Skin of body (tissue), 2 donors: ENCODE results near the gene SLC35F3. TPM values are rescaled to one million over a fixed set of nuclear protein-coding genes. Genes with fewer than 3 reads are reported as not detected.

Source experiments
- DNase-seq: peaks from one replicate; lab custom pipeline; 2025; lab: John Stamatoyannopoulos, UW
- total RNA-seq: library from RNA; depleted of rRNA; stranded (reverse); fragments of >200 nt; gene quantifications from one replicate; pipeline ENCODE4 v1.2.3, GENCODE V29; 2014

SLC35F3 gene
- total RNA-seq, 1 donor from 2014 or later, result 0.79 TPM

DNA sequence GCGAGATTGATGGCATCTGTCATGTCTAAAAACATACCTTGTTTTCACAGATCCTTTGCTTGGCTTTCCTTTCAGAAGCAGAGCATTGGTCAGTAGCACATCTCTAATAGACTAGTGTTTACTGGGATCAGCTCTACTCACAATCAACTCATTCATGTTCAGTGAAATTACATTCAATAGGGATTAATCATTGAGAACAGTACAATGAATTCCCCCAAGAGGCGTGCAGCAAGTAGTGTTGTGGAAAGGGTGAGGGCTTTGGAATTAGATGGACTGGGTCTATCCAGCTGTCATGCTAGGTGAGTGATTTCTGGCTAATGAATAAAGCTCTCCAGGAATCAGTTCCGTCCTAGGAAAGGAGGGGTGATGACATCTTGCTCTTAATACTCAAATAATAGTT lies 313.6 kb downstream of the SLC35F3 start:
- DNase-seq, result no peak

DNA sequence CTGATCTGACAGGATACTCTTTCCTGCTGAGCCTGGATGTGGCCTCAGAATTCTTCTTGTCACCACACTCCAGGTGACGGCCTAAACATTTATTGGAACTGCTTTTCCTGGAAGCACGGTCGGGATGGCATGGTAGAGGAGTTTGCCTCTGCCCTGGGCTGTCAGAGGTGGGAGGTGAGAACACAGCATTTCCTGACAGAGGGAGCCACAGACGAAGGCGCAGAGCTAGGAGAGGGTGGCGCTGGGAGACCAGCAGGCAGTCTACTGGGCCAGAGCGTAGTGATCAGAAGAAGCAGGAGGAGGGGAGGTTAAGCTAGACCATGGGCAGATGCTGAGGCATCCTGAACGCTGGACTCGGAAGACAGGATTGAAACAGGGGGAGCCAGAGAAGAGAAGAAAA lies 315.2 kb downstream of the SLC35F3 start:
- DNase-seq, result no peak

DNA sequence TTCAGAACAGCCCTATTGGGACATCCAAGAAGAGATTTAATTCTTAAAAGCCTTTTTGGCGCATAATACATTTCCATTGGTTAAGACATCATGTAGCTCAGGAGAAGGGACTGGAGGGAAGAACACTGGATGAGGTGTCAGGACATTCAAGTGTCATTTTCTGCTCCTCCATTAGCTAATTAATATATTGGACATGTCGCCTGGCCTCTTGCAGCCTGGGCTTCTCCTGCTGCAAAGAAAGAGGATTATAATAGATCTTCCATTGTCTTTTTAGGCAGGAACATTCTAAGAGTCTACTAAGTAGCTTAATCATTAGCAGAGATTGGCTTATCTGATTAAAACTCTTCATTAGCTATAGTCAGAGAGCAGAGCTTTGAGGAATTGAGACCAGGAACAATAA lies 317.1 kb downstream of the SLC35F3 start:
- no peak for DNase-seq

DNA sequence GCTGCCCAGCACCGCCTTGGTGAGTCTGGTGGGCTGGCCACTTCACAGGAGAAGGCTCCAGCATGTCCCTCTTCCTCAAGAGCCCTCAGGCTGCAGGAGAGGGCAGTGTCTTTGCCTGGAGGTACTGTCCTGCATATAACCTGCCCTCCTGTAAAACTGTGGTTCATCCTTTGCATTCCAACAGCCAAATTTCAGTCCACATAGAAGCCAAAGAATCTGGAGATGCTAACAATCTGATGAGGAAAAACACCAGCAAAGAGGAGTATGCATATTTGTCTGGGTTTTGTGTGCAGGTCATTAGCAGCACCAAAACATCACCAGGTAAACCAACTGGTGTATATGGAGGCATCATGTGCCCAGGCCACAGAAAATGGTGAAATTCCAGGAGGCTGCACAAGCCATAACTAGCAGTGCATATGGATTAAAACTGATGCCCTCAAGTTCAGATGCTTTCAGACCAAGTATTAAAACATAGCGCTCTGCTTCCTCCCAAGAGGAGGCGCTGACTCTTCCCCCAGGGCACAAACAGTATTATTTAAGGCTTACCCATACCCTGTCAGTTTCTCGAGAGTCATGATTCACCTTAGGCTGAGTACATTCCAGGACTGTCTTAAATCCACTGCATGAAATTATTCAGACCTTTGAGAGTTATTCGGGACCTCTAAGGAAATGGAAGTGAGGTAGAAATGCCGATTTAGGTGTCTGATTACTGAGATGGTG lies 318.2 kb downstream of the SLC35F3 start:
- DNase-seq, result no peak

DNA sequence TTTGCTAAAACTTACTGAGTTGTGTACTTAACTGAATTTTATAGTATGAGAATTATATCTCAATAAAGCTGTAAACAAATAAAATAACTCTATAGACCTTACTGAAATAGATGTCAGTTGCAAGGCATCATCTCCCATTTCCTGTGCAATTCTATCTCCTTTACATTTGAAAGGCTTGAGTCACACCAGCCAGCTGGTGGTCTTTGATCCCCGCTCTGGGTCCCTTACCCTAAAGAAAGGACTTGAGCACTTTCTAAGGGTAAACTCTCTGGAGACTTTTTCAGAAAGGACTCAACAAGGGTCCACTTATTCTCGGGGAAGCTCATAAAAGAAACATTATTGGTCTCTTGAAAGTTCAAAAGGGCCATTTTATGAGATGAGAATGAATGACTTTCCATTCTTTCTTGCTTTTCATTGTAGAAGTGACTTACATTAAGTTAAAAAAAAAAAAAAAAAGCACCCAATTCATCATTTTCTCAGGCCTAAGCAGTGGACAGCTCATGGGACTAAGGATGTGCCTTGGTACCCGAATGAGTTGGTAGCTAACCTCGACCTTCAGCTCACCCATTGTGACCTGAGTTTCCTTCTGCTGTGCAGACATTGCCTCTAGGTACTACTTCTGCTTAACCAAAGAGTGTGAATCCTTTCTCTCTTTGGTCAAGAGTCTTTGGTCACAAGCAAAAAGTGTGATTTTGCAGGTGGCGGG lies 321.8 kb downstream of the SLC35F3 start:
- no peak for DNase-seq

DNA sequence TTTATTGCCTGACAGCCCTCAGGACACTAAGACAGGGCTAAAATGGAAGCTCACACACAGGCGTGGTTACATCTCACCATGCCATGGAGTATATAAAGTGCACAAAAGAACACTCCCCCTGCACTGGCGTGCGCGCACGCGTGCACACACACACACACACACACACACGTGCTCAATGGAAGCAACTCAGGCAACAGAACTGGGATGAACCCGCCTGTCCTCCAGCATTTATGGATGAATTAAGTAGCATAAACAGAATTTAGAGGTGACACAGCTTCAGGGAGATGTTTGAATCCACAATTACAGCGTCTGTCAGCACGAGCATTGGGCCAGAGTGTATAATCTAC lies 322.3 kb downstream of the SLC35F3 start:
- no peak for DNase-seq

DNA sequence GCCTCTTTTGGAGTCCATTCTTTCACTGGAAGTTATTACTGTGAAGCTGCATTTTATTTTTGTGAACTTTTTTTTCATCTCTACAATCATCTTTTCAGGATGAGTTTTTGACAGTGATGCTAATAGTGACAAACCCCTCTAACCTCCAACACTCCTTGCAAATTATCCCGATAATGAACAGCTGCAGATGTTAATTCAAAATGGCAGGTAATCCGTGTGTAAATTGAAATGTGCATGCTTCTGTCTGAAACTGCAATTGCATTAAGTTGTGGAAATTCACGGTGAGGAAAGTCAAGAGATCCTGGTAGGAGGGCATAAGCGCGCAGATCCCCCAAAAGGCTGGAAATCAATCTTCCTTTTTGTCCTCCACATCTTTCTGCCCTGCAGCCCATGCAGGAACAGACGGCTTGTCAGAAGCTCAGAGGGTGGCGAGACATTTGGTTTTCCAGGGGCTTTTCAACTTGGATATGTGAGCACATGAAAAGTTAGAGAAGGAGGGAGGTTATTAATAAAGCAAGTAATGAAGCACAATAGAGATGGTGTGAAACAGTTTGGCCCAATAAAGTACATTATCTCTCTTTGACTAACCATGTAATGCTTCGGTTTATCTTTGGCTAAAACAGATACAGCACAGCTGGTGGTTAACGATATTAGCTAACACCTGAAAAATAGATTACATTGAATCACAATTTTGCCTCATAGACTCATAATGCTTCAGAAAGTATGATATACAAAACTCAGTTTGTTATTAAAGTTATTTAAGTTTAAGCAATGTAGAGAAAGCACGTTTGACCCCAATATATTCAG lies 325.3 kb downstream of the SLC35F3 start:
- no peak for DNase-seq

DNA sequence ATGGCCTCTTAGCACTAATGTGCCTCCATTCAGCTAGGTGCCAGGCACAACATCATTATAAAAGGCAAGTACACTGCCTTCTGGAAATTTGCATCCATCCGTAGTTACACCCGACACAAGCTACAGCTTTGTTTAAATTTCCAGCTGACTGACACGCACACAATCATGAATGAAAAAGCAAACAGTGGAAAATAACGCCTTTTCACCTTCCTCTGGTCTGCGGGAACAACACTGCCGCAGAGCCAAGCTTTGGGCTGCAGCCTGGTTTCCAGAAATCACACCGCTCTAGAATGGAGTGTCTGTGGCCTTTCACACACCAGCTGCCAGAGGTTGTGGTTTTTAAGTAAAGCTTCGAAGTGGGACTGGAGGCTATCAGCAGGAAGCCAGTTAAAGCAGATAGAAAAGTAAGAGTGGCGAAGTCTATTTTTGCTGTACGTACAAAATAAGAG lies 326.0 kb downstream of the SLC35F3 start:
- DNase-seq, result no peak

DNA sequence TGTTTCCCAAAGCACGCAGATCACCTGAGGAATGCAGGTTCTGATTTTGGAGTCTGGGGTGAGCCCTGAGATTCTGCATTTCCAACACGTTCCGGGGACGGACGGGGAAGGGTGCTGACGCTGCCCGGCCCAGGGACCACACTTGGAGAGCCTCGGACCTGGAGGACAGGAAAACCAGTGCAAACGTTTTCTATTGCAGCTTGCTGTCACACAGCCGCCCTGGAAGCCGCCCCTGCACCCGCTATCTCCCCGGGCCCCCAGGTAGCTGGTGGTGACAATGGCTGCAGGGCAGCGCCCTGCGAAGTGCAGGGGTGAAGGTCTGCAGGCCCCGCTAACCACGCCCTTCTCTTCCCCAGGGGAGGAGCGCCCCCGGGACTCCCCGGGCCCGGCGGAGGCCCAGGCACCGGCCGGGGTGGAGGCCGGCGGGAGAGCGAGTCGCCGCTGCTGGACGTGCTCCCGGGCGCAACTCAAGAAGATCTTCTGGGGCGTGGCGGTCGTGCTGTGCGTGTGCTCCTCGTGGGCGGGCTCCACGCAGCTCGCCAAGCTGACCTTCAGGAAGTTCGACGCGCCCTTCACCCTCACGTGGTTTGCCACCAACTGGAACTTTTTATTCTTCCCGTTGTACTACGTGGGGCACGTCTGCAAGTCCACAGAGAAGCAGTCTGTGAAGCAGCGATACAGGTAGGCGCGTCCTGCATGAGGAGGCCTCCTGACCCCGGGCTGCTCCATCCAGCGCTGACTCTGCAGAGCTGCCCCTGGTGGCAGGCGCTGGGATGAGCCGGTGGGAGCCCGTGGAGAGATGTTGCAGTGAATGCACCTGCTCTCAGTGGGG lies 326.8 kb downstream of the SLC35F3 start:
- DNase-seq, result no peak

DNA sequence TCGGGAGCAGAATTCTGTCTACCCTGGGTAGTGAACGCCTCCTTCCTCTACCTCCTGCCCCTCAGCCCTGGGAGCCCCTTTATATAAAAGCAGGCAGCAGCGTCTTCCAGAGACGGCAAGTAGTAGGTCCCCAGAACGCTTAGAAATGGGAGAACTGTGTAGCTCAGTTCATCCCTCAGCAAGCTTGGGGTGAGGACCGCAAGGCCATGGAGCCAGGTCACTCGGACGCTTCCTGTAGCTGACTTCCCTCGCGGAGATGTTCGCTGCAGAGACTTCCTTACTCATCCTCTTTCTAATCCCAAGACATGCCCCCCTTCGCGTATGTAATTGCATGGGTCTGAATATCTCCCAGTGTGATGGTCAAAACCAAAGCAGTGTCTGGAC lies 327.4 kb downstream of the SLC35F3 start:
- no peak for DNase-seq

DNA sequence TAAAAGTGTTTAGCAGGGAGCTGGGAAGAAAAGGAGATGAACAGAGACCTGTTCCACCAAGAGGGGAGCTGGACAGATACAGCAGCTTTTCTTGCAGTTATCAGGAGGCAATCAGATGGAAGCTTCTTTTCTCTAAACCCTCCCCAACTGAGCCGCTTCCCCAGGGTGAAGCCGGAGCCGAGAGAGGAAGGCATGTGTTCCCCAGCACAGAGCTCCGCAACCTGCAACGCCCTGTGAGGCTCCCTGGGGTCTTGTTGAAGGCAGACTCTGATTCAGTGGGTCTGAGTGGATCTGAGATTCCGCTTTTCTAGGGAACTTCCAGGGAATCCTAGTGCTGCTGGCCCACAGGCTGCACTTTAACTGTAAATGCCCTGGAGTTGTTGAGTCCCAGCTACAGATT lies 329.7 kb downstream of the SLC35F3 start:
- DNase-seq, result no peak

DNA sequence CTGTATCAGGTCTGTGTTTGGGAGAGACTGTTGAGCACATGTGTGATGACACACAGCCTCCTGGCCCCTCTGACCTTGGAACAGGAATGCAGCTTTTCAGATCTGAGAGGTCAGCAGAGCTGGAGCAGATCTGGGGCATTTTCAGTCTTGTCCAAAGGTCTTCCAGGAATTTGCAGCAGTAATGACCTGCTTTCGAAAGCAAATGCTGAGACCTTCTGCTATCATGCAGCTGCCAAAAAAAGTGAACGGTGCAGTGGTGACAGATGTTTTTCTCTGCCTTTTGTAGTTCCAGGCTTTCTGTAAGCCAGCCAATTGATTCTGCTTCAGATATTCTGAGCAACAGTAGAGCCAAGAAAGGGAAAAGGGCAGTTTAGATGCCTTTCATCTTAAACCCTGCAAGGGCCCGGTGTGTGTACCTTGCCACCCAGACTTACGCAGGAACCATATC lies 331.0 kb downstream of the SLC35F3 start:
- DNase-seq, result no peak

DNA sequence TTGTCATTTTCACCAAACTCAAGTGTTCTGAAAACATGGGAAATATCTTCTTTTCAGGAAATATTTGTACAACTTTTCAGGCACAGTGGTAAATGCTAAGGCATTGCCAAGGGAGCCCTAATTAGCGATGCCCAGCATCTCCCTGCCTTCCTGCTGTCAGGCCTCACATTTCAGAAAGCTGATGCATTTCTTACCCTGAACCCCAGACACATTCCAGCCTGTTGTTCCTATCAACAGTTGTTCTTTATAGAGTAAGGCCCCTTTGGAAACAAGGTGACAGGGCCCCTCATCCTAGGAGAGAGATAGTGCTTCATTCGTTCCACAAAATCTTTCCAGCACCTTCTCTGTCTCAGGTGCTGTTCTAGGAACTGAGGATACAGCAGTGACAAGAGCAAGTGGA lies 332.9 kb downstream of the SLC35F3 start:
- no peak for DNase-seq

DNA sequence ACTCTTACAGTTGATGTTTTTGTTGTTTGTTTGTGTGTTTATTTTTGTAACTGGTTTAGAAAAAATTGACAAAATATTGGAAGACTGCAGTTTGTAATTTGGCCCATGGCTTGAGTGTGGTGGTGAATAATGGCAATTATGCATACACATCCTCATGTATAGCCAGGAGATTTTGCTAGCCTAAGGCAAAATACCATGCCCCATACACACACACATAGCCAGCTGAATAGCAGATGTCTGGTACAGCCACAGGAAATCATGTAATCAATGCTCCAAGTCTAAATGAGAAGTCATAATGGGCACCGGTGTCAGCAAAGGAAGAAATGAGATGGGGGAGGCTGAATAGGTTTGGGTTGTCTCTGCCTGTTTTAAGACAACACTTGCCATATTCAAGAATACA lies 333.6 kb downstream of the SLC35F3 start:
- no peak for DNase-seq

DNA sequence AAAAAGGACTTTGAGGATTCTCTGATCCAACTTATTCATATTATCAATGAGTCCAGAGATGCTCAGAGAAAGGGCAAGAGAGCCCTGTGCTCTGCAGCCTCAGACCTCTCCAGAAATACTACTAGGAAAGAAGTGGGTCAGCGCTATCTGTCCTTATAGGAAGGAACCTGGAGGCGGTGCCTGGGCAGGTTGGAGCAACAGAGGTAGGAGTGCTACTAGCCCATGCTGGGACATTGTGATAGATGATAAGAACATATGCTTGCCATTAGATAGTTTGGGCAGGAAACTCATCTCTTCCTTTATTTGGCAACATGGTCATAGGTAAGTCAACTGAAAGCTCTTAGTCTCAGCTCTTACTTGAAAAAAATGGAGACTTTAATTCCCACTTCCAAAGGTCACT lies 335.0 kb downstream of the SLC35F3 start:
- no peak for DNase-seq

DNA sequence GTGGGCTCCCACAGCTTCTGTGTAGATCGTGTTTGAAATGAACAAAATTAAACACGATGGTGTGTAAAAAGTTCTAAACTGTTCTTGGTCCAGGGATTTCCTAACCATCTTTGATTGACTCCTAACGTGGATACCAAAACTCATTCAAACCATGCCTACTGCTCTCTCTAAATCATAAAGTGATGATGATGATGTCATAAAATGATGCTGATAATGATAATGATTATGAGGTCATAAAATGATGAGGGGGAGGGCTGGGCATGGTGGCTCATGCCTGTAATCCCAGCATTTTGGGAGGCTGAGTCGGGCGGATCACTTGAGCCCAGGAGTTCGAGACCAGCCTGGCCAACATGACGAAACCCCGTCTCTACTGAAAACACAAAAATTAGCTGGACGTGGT lies 335.5 kb downstream of the SLC35F3 start:
- DNase-seq, result no peak

DNA sequence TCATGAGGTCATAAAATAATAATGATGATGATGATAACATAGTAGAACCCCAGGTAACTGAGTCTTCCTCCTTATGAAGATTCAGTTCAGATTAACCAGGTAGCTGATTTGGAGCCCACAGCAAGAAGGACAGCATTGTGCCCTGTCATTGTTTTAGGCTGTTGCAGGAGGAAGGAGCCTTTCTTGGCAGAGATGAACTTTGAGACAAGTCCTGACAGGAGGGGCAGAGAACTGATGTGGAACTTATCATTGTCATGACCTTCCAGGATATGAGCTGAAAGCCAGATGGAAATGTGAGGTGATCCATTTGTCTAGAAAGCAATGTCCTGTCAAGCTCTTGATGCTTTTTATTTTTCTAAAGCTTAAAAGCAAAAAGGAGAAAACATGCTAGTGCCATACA lies 336.2 kb downstream of the SLC35F3 start:
- DNase-seq, result no peak

DNA sequence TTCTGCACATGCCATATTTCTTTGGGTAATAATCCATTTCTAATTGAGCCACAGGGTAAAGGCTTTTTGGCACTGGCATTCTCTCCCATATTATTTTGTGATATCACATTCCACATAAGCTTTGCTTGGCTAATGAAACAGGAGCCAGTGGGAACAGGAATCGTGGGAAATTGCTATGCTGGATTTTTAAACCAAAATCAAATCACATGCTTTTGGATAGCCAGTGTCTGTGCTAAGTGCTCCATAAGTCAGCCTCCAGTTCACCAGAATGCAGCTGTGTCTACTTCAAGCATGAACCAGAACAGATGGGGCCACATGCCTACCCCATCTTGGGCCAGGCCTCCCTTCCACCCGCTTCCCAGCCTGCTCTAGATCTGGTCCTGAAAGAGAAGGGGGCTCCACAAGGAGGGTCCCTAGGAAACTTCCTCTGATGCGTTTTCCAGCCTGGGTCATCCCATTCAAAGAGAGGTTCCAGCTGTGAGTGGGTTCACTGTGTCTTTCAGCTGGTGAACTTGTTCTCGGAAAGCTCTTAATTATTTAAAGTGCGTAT lies 337.5 kb downstream of the SLC35F3 start:
- DNase-seq, result no peak

DNA sequence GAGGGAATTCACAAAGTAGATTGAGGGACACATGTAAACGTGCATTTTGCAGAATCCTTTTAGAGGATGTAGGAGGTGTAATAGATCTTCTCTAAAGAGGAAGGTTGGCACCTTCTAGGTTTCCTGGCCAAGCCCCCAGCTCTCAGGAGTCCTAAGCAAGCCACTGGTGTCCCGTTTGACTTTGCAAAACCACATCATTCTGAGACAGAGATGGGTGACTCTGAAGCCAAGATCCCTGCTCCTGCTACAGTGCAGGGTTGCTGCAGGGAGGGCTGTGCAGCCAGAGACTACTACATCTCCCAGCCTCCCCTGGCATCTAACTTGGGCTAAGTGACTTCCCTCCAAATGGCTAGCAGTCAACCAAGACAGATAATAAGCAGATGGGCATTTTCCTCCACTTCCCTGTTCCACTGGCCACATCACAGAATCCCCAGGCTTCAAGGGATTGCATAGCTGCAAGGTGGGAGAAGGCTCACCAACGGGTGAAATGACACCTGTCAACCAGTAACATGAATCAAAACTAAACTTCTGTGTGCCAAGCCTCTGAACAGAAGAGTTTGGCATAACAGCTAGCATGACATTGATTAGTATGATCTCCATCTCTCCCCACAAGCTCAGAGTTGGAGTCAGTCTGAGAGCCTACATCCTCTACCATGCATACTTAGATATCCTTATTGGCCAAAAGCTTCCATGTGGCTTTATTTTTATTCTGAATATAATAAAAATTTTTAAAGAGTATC lies 339.2 kb downstream of the SLC35F3 start:
- DNase-seq, result no peak

DNA sequence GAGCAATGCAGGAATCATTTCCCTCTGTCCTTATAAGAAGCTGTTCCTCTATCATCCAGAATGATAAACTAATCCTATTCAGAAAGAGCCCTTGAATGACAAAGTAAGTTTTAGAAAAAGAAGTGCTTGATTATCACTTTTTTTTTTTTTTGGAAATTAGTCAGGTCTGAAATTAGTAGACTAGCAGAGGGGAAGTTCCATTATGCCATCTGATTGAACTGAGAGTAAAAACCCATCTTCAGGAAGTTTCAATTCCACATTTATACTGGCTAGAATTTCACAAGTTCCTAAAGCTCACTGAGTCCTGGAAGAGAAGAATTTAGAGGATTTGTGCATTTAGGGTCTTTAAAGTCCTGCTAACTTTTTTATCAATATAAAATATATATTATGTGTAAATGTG lies 340.0 kb downstream of the SLC35F3 start:
- no peak for DNase-seq
